ENCODE data around the gene FADD.
"Not testable (repeated sequence)": the region's sequence is repeated elsewhere in the genome, so short reads cannot be mapped to it uniquely, and the experiment has no call there.

Gene FADD

GRCh38 chr11:70218076-70218475 is 15.0 kb downstream of the FADD start:
- not testable (repeated sequence) for H3K27ac ChIP-seq (ENCODE audit: insufficient read depth, low read depth, low read length, poor library complexity, severe bottlenecking)

DNA sequence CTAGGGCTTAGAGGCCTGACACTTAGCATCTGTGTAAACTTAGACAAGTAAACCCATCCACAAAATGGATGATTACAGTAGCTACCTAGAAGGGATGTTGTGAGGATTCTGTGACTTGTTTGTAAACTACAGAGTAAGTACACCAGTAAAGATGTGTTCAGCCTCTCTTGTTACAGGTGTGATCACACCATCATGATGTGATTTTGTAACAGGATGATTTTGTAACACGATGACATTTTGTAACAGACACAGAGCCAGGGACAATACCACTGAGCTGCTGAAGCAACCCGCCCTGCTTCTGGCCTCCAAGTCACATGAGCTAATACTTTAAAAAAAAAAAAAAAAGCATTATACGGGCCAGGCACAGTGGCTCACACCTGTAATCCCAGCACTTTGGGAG is 17.0 kb downstream of the FADD start:
- Histone ChIP-seq H3K9me3 (ENCODE audit: control insufficient read depth, low read length) (no peaks in the 10 kb centered on the region), H3K36me3 (ENCODE audit: control insufficient read depth, insufficient read depth, low read length) (no peaks in the 10 kb centered on the region), H3K4me3 (ENCODE audit: insufficient read depth, low read depth, low read length) (no peak overlapping the region), H3K4me1 (ENCODE audit: control insufficient read depth, insufficient read depth, low read length) (peaks cover 4% of the 10 kb centered on the region), H3K27me3 (ENCODE audit: control insufficient read depth, insufficient read depth, low read length, poor library complexity, severe bottlenecking) (no peaks in the 10 kb centered on the region), H3K27ac (ENCODE audit: insufficient read depth, low read depth, low read length, poor library complexity, severe bottlenecking) (no peak overlapping the region)
- 80 to 86% methylated on average over 3 of the region's 3 CpGs for WGBS, 2 experiments

More at GRCh38 chr11:70218076-70218475, 15.0 kb downstream of the FADD start:
- not testable (repeated sequence) for H3K4me3 ChIP-seq (ENCODE audit: insufficient read depth, low read depth, low read length); H3K27me3 ChIP-seq (ENCODE audit: control insufficient read depth, insufficient read depth, low read length, poor library complexity, severe bottlenecking); H3K4me1 ChIP-seq (ENCODE audit: control insufficient read depth, insufficient read depth, low read length); H3K36me3 ChIP-seq (ENCODE audit: control insufficient read depth, insufficient read depth, low read length); H3K9me3 ChIP-seq (ENCODE audit: control insufficient read depth, low read length)
- WGBS, 2 experiments, result 75 to 81% methylated on average over 8 of the region's 8 CpGs

DNA sequence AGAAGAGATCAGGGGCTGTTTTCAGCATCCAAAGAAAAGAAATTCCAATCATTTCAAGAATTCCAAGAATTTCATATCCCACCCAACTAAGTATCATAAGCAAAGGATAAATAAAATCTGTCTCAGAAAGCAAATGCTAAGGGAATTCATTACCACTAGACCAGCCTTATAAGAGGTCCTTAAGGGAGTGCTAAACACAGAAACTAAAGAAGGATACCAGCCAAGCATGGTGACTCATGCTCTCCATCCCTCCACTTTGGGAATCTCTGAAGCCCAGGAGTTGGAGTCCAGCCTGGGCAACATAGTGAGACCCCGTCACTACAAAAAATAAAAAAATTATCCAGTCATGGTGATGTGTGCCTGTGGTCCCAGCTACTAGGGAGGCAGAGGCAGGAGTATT is 17.8 kb downstream of the FADD start:
- Histone ChIP-seq H3K9me3 (ENCODE audit: control insufficient read depth, low read length) (no peaks in the 10 kb centered on the region), H3K27ac (ENCODE audit: insufficient read depth, low read depth, low read length, poor library complexity, severe bottlenecking) (no peak overlapping the region), H3K4me1 (ENCODE audit: control insufficient read depth, insufficient read depth, low read length) (peaks cover 5% of the 10 kb centered on the region), H3K36me3 (ENCODE audit: control insufficient read depth, insufficient read depth, low read length) (no peaks in the 10 kb centered on the region), H3K4me3 (ENCODE audit: insufficient read depth, low read depth, low read length) (no peak overlapping the region), H3K27me3 (ENCODE audit: control insufficient read depth, insufficient read depth, low read length, poor library complexity, severe bottlenecking) (no peaks in the 10 kb centered on the region)
- 100% methylated on average over 1 of the region's 1 CpG for WGBS, 2 experiments

DNA sequence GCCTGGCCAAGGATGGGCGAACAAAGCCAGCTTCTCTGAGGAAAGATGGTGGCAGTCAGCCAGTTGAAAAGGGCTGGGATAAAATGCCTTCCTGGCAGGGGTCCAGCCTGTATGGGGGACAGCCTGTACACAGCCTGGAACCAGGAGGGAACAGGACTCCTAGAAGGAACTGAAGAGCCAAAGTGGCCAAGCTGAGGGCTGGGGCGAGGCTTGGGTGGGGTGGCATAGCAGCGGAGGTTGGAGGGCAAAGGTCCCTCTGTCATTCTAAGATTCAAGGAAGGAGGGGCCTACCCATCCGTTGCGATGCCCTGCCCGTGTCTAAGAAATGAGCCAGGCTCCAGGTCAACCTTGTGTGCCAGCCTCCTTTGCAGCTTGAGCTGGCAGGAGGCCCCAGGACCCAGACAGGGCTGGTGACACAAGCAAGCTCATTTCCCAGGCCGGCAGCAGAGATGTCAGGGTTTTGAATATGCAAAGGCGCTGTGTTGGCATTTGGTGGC is 22.6 kb downstream of the FADD start:
- H3K27ac ChIP-seq (ENCODE audit: insufficient read depth, low read depth, low read length, poor library complexity, severe bottlenecking), result no peak overlapping the region
- H3K4me3 ChIP-seq (ENCODE audit: insufficient read depth, low read depth, low read length), result no peak overlapping the region
- H3K9me3 ChIP-seq (ENCODE audit: control insufficient read depth, low read length), result no peaks in the 10 kb centered on the region
- H3K36me3 ChIP-seq (ENCODE audit: control insufficient read depth, insufficient read depth, low read length), result no peaks in the 10 kb centered on the region
- no peaks in the 10 kb centered on the region for H3K27me3 ChIP-seq (ENCODE audit: control insufficient read depth, insufficient read depth, low read length, poor library complexity, severe bottlenecking)
- WGBS, 2 experiments, result 87 to 89% methylated on average over 8 of the region's 8 CpGs
- H3K4me1 ChIP-seq (ENCODE audit: control insufficient read depth, insufficient read depth, low read length), result peaks cover 11% of the 10 kb centered on the region

DNA sequence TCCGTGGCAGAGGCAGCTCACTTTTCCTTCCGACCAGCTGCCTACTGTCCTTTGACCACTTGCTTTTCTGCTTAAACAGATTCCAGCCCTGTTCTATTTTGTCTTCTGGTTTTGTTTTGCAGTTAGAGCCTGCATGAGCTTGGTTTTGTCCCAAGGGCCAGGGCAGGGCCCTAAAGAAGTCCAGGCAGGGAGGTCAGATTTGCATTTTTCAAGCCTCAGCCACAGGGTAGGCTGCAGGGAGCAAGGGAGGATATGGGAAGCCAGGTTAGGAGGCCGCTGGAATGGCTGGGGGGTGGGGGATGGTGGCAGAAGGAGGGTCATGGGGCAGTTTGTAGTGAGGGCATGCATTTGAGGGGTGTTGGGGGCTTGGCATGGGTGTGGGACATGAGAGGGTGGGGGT is 23.1 kb downstream of the FADD start:
- Histone ChIP-seq H3K27ac (ENCODE audit: insufficient read depth, low read depth, low read length, poor library complexity, severe bottlenecking) (no peak overlapping the region), H3K36me3 (ENCODE audit: control insufficient read depth, insufficient read depth, low read length) (no peaks in the 10 kb centered on the region), H3K4me3 (ENCODE audit: insufficient read depth, low read depth, low read length) (no peak overlapping the region), H3K4me1 (ENCODE audit: control insufficient read depth, insufficient read depth, low read length) (peaks cover 11% of the 10 kb centered on the region), H3K27me3 (ENCODE audit: control insufficient read depth, insufficient read depth, low read length, poor library complexity, severe bottlenecking) (no peaks in the 10 kb centered on the region), H3K9me3 (ENCODE audit: control insufficient read depth, low read length) (no peaks in the 10 kb centered on the region)
- WGBS, 2 experiments, result 57 to 69% methylated on average over 3 of the region's 3 CpGs

DNA sequence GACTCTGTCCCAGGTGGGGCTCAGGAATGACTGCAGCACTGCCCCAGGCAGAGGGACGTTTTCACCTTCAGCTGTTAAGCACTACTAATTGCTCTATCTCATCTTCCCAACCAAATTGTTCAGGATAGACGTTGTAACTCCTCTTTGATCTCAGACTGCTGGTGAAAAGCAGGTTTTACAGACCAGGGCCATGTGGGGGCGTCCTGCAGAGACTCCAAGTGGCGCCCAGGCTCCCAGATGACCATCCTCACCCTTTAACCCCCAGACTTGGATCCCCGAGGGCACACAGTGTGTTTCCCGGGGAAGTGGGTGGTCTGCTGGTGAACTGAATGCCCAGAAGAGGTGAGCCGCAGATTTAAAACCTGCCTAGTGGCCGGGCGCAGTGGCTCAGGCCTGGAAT is 23.9 kb downstream of the FADD start:
- H3K4me3 ChIP-seq (ENCODE audit: insufficient read depth, low read depth, low read length), result no peak overlapping the region
- H3K4me1 ChIP-seq (ENCODE audit: control insufficient read depth, insufficient read depth, low read length), result peaks cover 11% of the 10 kb centered on the region
- H3K27me3 ChIP-seq (ENCODE audit: control insufficient read depth, insufficient read depth, low read length, poor library complexity, severe bottlenecking), result no peaks in the 10 kb centered on the region
- H3K9me3 ChIP-seq (ENCODE audit: control insufficient read depth, low read length), result no peaks in the 10 kb centered on the region
- WGBS, 2 experiments, result 71 to 73% methylated on average over 9 of the region's 9 CpGs
- H3K36me3 ChIP-seq (ENCODE audit: control insufficient read depth, insufficient read depth, low read length), result no peaks in the 10 kb centered on the region
- no peak overlapping the region for H3K27ac ChIP-seq (ENCODE audit: insufficient read depth, low read depth, low read length, poor library complexity, severe bottlenecking)

DNA sequence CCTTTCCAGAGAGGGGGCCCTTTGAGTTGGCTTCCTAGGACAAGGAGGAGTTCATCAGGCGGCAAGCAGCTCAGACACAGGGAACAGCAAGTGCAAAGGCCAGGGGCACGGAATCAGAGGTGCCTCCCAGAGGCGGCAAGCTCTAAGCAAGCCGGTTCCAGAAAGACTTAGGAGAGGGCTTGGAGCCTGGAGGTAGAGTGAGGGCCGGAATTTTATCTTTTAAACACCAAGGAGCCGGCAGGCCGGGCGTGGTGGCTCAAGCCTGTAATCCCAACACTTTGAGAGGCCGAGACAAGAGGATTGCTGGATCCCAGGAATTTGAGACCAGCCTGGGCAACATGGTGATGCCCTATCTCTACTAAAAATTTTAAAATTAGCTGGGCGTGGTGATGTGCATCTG is 26.6 kb downstream of the FADD start:
- H3K4me3 ChIP-seq (ENCODE audit: insufficient read depth, low read depth, low read length), result no peak overlapping the region
- peaks cover 11% of the 10 kb centered on the region for H3K4me1 ChIP-seq (ENCODE audit: control insufficient read depth, insufficient read depth, low read length)
- 90 to 93% methylated on average over 10 of the region's 10 CpGs for WGBS, 2 experiments
- H3K36me3 ChIP-seq (ENCODE audit: control insufficient read depth, insufficient read depth, low read length), result no peaks in the 10 kb centered on the region
- H3K27me3 ChIP-seq (ENCODE audit: control insufficient read depth, insufficient read depth, low read length, poor library complexity, severe bottlenecking), result no peaks in the 10 kb centered on the region
- H3K27ac ChIP-seq (ENCODE audit: insufficient read depth, low read depth, low read length, poor library complexity, severe bottlenecking), result no peak overlapping the region
- H3K9me3 ChIP-seq (ENCODE audit: control insufficient read depth, low read length), result no peaks in the 10 kb centered on the region

- no peaks in the 10 kb centered on the region for H3K9me3 ChIP-seq (ENCODE audit: control insufficient read depth, low read length)
- H3K27ac ChIP-seq (ENCODE audit: insufficient read depth, low read depth, low read length, poor library complexity, severe bottlenecking), result no peak overlapping the region
- 95 to 98% methylated on average over 6 to 8 of the region's 8 CpGs for WGBS, 2 experiments
- no peaks in the 10 kb centered on the region for H3K27me3 ChIP-seq (ENCODE audit: control insufficient read depth, insufficient read depth, low read length, poor library complexity, severe bottlenecking)
- H3K36me3 ChIP-seq (ENCODE audit: control insufficient read depth, insufficient read depth, low read length), result no peaks in the 10 kb centered on the region
- no peak overlapping the region for H3K4me3 ChIP-seq (ENCODE audit: insufficient read depth, low read depth, low read length)
- H3K4me1 ChIP-seq (ENCODE audit: control insufficient read depth, insufficient read depth, low read length), result peaks cover 11% of the 10 kb centered on the region
Measured at GRCh38 chr11:70230151-70230839, 27.2 kb downstream of the FADD start.

- WGBS, 2 experiments, result 92 to 93% methylated on average over 22 of the region's 22 CpGs
- Histone ChIP-seq H3K36me3 (ENCODE audit: control insufficient read depth, insufficient read depth, low read length) (no peaks in the 10 kb centered on the region), H3K9me3 (ENCODE audit: control insufficient read depth, low read length) (no peaks in the 10 kb centered on the region)
Measured at GRCh38 chr11:70230840-70231710, 28.0 kb downstream of the FADD start.

GRCh38 chr11:70233034-70233433 is 29.9 kb downstream of the FADD start:
- Histone ChIP-seq H3K36me3 (ENCODE audit: control insufficient read depth, insufficient read depth, low read length) (no peaks in the 10 kb centered on the region), H3K27me3 (ENCODE audit: control insufficient read depth, insufficient read depth, low read length, poor library complexity, severe bottlenecking) (no peaks in the 10 kb centered on the region), H3K27ac (ENCODE audit: insufficient read depth, low read depth, low read length, poor library complexity, severe bottlenecking) (no peak overlapping the region), H3K4me3 (ENCODE audit: insufficient read depth, low read depth, low read length) (no peak overlapping the region), H3K4me1 (ENCODE audit: control insufficient read depth, insufficient read depth, low read length) (no peaks in the 10 kb centered on the region), H3K9me3 (ENCODE audit: control insufficient read depth, low read length) (no peaks in the 10 kb centered on the region)

More at GRCh38 chr11:70230840-70231710, 28.0 kb downstream of the FADD start:
- Histone ChIP-seq H3K27me3 (ENCODE audit: control insufficient read depth, insufficient read depth, low read length, poor library complexity, severe bottlenecking) (no peaks in the 10 kb centered on the region), H3K4me3 (ENCODE audit: insufficient read depth, low read depth, low read length) (no peak overlapping the region), H3K4me1 (ENCODE audit: control insufficient read depth, insufficient read depth, low read length) (peaks cover 8% of the 10 kb centered on the region), H3K27ac (ENCODE audit: insufficient read depth, low read depth, low read length, poor library complexity, severe bottlenecking) (no peak overlapping the region)
